ENCODE results near the gene MAN1A1.

The MAN1A1 gene

GRCh38 chr6:119173249-119174084 lies 176.1 kb downstream of the MAN1A1 start:
- no peak for DNase-seq (ENCODE audit: low read depth in 1 of 2, low spot score in 1 of 2)
- no peak overlapping the region for H3K4me3 ChIP-seq (replicated peaks; ENCODE audit: insufficient read depth, low read length)
- TF ChIP-seq POLR2AphosphoS5 (IDR thresholded peaks at IDR 0.05; ENCODE audit: low read depth) (no peak), CTCF (IDR thresholded peaks at IDR 0.05; ENCODE audit: insufficient read depth, low read length) (no peak), GABPA (IDR thresholded peaks at IDR 0.05; ENCODE audit: low read depth) (no peak), SPI1 (IDR thresholded peaks at IDR 0.05; ENCODE audit: borderline replicate concordance, low read depth) (no peak), REST (IDR thresholded peaks at IDR 0.05; ENCODE audit: insufficient replicate concordance, low read depth) (no peak)
- H3K27me3 ChIP-seq (ENCODE audit: insufficient read depth, poor library complexity, severe bottlenecking): no peaks in the 10 kb centered on the region
- H3K27ac ChIP-seq (replicated peaks): no peak overlapping the region

- H3K27ac ChIP-seq (replicated peaks): no peak overlapping the region
- no peaks in the 10 kb centered on the region for H3K27me3 ChIP-seq (ENCODE audit: insufficient read depth, poor library complexity, severe bottlenecking)
- no peak for DNase-seq (ENCODE audit: low read depth in 1 of 2, low spot score in 1 of 2)
- no peak for TF ChIP-seq SPI1 (IDR thresholded peaks at IDR 0.05; ENCODE audit: borderline replicate concordance, low read depth)
- TF ChIP-seq POLR2AphosphoS5 (IDR thresholded peaks at IDR 0.05; ENCODE audit: low read depth): no peak
- no peak for TF ChIP-seq REST (IDR thresholded peaks at IDR 0.05; ENCODE audit: insufficient replicate concordance, low read depth)
- no peak for TF ChIP-seq CTCF (IDR thresholded peaks at IDR 0.05; ENCODE audit: insufficient read depth, low read length)
- no peak for TF ChIP-seq GABPA (IDR thresholded peaks at IDR 0.05; ENCODE audit: low read depth)
- H3K4me3 ChIP-seq (replicated peaks; ENCODE audit: insufficient read depth, low read length): no peak overlapping the region
Observed at GRCh38 chr6:119172824-119173223, 176.7 kb downstream of the MAN1A1 start.

- H3K4me3 ChIP-seq (replicated peaks; ENCODE audit: insufficient read depth, low read length): no peak overlapping the region
- H3K27ac ChIP-seq (replicated peaks): no peak overlapping the region
Observed at GRCh38 chr6:119171864-119172588, 177.5 kb downstream of the MAN1A1 start.

More at GRCh38 chr6:119171864-119172588, 177.5 kb downstream of the MAN1A1 start:
- no peaks in the 10 kb centered on the region for H3K27me3 ChIP-seq (ENCODE audit: insufficient read depth, poor library complexity, severe bottlenecking)
- DNase-seq (ENCODE audit: low read depth in 1 of 2, low spot score in 1 of 2): no peak
- TF ChIP-seq SPI1 (IDR thresholded peaks at IDR 0.05; ENCODE audit: borderline replicate concordance, low read depth) (no peak), REST (IDR thresholded peaks at IDR 0.05; ENCODE audit: insufficient replicate concordance, low read depth) (no peak), CTCF (IDR thresholded peaks at IDR 0.05; ENCODE audit: insufficient read depth, low read length) (no peak), POLR2AphosphoS5 (IDR thresholded peaks at IDR 0.05; ENCODE audit: low read depth) (no peak), GABPA (IDR thresholded peaks at IDR 0.05; ENCODE audit: low read depth) (no peak)

All from HL-60 (cell line).